Immature natural killer cell (primary cell): Measurements from ENCODE around the gene KIDINS220. TPM values are rescaled to one million over a fixed set of nuclear protein-coding genes. Genes with fewer than 3 reads are reported as not detected.

Experiments used
- DNase-seq, 3 donors: peaks; one replicate each; pipeline ENCODE4 v3.0.0; 2022; ENCODE audit warnings: mixed read lengths in 1 of 3
- H3K27ac Mint-ChIP-seq, 6 donors: one replicate each; pipeline ENCODE4 v1.8.0; 2020; ENCODE audit warnings: mixed read lengths in 6 of 6, mild to moderate bottlenecking in 5 of 6, inconsistent platforms in 4 of 6, moderate library complexity in 3 of 6
- H3K27me3 Mint-ChIP-seq, 3 donors: one replicate each; pipeline ENCODE4 v1.8.0; 2020 to 2021; ENCODE audit warnings: low read depth in 3 of 3, mild to moderate bottlenecking in 3 of 3, mixed read lengths in 3 of 3, moderate library complexity in 3 of 3, inconsistent platforms in 1 of 3
- H3K36me3 Mint-ChIP-seq, 3 donors: one replicate each; pipeline ENCODE4 v1.8.0; 2020; ENCODE audit warnings: mixed read lengths in 3 of 3, inconsistent platforms in 2 of 3, mild to moderate bottlenecking in 2 of 3
- H3K4me1 Mint-ChIP-seq, 2 donors: one replicate each; pipeline ENCODE4 v1.8.0; 2020; ENCODE audit warnings: inconsistent platforms in 2 of 2, mild to moderate bottlenecking in 2 of 2, mixed read lengths in 2 of 2, moderate library complexity in 1 of 2
- H3K4me3 Mint-ChIP-seq, 5 donors: one replicate each; pipeline ENCODE4 v1.8.0; 2020; ENCODE audit warnings: mild to moderate bottlenecking in 5 of 5, mixed read lengths in 5 of 5, inconsistent platforms in 3 of 5, moderate library complexity in 3 of 5
- H3K9me3 Mint-ChIP-seq, 6 donors: one replicate each; pipeline ENCODE4 v1.8.0; 2020; ENCODE audit warnings: mild to moderate bottlenecking in 6 of 6, mixed read lengths in 6 of 6, inconsistent platforms in 4 of 6, moderate library complexity in 3 of 6
- polyA plus RNA-seq, 3 donors: library from polyadenylated mRNA; unstranded; fragments of 300-500 nt; fragmentation: Illumina TruSeq; gene quantifications; one replicate each; pipeline ENCODE4 v1.2.3, GENCODE V29; 2021

KIDINS220 gene
- polyA plus RNA-seq, 3 donors from 2014 or later = 12.2 to 37.5 (median 21.2) TPM

DNA sequence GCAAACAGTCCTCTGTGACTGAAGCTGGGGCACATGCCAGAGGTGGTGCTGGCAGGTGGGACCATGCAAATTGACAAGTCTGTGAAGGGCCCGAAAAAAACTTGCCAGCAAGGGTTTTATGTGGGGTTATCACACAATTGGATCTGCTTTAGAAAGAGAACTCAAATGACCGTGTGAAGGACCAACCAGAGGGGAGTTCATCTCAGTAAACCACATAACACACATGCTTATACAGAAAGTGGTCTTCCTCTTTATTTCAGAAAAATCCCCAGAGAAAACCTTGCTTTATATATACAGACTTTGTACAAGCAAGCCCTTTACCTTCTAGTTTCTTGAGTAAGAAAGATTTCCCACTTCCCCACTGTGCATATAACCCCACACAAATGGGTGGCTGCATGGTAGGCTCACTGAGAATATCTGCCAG lies 46.7 kb downstream of the KIDINS220 start:
- Mint-ChIP-seq H3K9me3 (no peaks in the 10 kb centered on the region), H3K36me3 (peaks cover 40 to 46% (median 45%) of the 10 kb centered on the region in 3 donors), H3K27ac (no peak overlapping the region), H3K4me3 (no peak overlapping the region), H3K27me3 (peaks cover 0 to 4% (median 0%) of the 10 kb centered on the region in 3 donors), H3K4me1 (peaks cover 0 to 5% of the 10 kb centered on the region in 2 donors)
- no peak for DNase-seq

DNA sequence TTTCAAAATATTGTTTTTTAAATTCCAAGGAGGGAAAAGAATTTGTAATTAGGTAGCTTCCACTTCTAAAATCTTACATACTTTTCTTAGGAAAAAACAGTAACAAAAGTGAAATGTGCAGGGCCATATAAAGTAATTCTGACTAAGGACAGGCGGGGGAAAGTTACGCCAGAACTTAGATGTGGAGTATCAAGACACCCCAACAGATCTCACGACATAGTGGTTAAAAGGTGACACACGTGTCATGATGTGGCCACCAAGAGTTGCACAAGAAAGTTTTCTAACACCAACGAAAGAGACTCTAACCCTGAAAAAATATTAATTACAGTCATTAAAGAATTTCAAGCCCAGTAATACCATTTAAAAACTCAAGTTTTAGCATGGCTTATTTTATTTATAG lies 51.0 kb downstream of the KIDINS220 start:
- H3K9me3 Mint-ChIP-seq = no peaks in the 10 kb centered on the region
- DNase-seq = no peak
- H3K27me3 Mint-ChIP-seq = peaks cover 0 to 4% (median 0%) of the 10 kb centered on the region in 3 donors
- peak overlapping the region in 2 of 6 donors; percentile 14 to 19 for H3K27ac Mint-ChIP-seq
- no peak overlapping the region for H3K4me3 Mint-ChIP-seq
- peaks cover 35 to 56% (median 40%) of the 10 kb centered on the region in 3 donors for H3K36me3 Mint-ChIP-seq
- H3K4me1 Mint-ChIP-seq = peaks cover 6 to 23% of the 10 kb centered on the region in 2 donors

DNA sequence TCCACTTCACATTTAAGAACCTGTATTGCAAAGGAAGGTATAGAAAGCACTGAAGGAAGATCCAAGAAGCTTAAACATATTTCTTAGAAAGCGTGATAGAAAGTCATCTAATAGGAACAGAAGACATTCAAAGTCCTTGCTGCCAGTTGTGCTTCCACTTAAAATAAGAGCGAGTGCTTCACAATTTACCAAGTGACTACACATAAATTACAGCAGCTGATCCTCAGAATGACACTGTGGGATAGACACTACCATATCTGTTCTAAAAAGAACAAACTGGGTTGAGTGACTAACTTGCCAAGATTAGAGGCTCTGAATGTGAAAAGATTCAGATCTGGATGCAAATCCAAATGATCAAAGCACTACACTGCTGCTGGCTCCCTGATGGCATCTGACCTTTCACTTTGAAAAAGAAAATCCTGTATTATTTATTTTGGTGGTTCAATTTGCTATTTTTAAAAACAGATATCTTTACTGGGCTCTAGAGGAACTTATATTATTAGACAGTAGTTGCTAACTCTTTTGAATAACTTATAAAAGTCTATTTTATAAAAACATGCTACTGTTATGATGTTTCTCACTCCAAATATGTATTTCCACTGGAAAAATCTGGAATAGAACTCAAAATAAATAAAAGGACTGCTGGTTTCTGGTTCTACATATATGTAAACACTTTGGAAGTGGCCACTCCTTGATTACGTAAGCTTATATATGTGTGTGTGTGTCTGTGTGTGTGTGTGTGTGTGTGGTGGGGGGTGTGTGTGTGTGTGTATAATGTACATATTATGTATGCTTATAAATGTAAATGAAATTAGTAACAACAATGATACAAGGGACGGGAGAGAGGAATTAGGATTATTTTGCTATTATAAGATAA lies 57.4 kb downstream of the KIDINS220 start:
- H3K27me3 Mint-ChIP-seq = no peaks in the 10 kb centered on the region
- H3K27ac Mint-ChIP-seq = no peak overlapping the region
- DNase-seq = no peak
- no peaks in the 10 kb centered on the region for H3K9me3 Mint-ChIP-seq
- H3K4me3 Mint-ChIP-seq = no peak overlapping the region
- peaks cover 7 to 18% of the 10 kb centered on the region in 2 donors for H3K4me1 Mint-ChIP-seq
- H3K36me3 Mint-ChIP-seq = peaks cover 32 to 53% (median 44%) of the 10 kb centered on the region in 3 donors

DNA sequence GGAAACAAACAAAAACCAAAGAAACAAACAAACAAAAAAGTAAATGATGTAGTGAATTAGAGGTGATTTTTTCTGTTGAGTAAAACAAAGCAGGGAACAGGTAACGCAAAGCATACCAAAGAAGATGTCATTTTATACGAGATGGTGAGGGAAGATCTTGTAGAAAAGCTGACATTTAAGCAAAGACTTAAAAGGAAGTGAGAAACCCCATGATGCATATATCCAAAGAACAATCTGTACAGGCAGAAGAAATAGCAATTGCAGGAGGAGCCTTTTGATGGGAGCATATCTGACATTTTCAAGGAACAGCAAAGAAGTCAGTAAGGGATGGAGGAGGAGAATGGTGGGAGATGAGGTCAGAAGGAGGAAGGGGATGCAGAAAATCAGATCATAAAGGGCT lies 63.0 kb downstream of the KIDINS220 start:
- H3K27me3 Mint-ChIP-seq = no peaks in the 10 kb centered on the region
- H3K36me3 Mint-ChIP-seq = peaks cover 43 to 55% (median 43%) of the 10 kb centered on the region in 3 donors
- no peaks in the 10 kb centered on the region for H3K9me3 Mint-ChIP-seq
- H3K27ac Mint-ChIP-seq = no peak overlapping the region
- peaks cover 0 to 2% of the 10 kb centered on the region in 2 donors for H3K4me1 Mint-ChIP-seq
- no peak for DNase-seq
- H3K4me3 Mint-ChIP-seq = no peak overlapping the region

DNA sequence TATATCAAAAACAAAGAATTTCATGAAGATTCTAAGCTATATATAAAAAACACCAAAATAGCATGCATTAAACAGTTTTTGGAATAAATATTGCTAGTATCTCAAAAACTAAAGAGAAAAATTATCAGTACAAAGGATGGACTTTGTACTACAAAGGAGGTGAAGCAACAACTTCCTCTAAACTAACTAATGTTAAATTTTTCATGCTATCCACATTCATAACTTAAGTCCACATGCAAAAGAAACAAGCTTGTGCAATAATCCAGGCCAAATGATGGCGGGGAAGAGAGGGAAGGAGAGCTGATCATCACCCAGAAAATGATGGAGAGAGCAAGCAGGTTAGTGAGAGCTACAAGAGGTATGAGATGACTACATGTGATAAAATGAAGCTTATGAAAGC lies 70.1 kb downstream of the KIDINS220 start:
- H3K4me1 Mint-ChIP-seq = no peaks in the 10 kb centered on the region
- H3K4me3 Mint-ChIP-seq = no peak overlapping the region
- no peaks in the 10 kb centered on the region for H3K27me3 Mint-ChIP-seq
- peaks cover 21 to 34% (median 22%) of the 10 kb centered on the region in 3 donors for H3K36me3 Mint-ChIP-seq
- H3K27ac Mint-ChIP-seq = no peak overlapping the region
- DNase-seq = no peak
- no peaks in the 10 kb centered on the region for H3K9me3 Mint-ChIP-seq

DNA sequence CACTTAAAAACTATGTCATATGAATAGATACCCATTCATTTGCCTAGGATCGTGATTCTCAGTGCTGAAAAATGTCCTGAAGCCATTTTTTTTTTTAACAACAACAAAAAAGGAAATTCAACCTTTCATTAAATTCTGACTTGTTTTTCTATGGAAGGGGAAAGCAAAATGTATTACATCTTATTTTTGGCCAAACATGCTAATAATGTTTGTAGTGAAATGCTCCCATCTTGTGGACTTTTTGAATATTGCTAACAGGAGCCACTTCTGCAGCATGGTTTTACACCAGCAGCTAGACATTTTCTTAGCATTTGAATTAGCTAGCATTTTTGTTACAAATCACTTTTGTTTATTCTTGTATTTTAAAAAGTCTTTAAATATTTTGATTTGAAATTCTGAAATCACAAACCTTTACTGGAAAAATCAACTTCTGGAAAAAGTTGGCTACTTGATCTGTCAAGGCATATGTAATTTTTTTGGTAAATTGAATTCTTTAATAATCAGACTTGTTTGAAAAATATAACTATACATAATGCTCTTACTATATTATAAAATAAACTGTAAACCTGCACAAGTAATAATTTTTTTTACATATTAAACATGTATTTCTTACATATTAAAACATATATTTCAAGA lies 75.8 kb downstream of the KIDINS220 start:
- H3K4me3 Mint-ChIP-seq = no peak overlapping the region
- H3K4me1 Mint-ChIP-seq = peaks cover 3 to 13% of the 10 kb centered on the region in 2 donors
- peaks cover 0 to under 1% (median 0%) of the 10 kb centered on the region in 6 donors for H3K9me3 Mint-ChIP-seq
- peak; percentile 21 to 36 (median 22) for DNase-seq
- no peak overlapping the region for H3K27ac Mint-ChIP-seq
- peaks cover 27 to 35% (median 31%) of the 10 kb centered on the region in 3 donors for H3K36me3 Mint-ChIP-seq
- H3K27me3 Mint-ChIP-seq = no peaks in the 10 kb centered on the region

DNA sequence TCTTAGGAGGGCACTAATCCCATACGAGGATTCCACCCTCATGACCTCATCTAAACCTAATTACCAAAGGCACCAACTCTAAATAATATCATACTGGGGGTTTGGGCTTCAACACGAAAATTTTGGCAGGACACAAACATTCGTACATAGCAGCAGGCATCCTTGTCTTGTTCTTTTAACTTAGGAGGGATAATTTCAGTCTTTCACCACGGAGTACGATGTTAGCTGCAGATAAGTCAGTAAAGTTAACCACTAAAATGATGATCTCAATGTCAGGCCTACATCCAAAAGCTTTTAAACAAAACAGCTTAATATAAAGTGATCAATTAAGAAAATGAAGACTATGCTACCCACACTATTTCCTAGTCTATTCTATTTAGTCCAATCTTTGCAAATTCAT lies 80.7 kb downstream of the KIDINS220 start:
- H3K9me3 Mint-ChIP-seq = peaks cover 0 to 5% (median 0%) of the 10 kb centered on the region in 6 donors
- H3K4me3 Mint-ChIP-seq = no peak overlapping the region
- no peak overlapping the region for H3K27ac Mint-ChIP-seq
- H3K4me1 Mint-ChIP-seq = peaks cover 3 to 13% of the 10 kb centered on the region in 2 donors
- no peak for DNase-seq
- peaks cover 35 to 39% (median 39%) of the 10 kb centered on the region in 3 donors for H3K36me3 Mint-ChIP-seq
- peaks cover 0 to 2% (median 0%) of the 10 kb centered on the region in 3 donors for H3K27me3 Mint-ChIP-seq

DNA sequence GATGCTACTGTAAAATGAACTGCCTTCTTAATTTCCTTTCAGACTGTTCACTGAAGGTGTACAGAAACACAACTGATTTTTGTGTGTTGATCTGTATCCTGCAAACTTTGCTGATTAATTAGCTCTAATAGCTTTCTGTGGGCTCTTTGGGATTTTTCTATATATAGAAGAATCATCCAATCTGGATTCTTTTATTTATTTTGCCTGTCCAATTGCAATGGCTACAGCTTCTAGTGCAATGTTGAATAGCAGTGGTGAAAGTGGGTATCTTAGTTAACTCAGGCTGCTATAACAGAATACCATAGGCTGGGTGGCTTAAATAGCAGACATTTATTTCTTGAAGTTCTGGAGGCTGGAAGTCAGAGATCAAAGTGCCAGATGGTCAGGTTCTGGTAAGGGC lies 81.2 kb downstream of the KIDINS220 start:
- H3K27ac Mint-ChIP-seq = peak overlapping the region in 1 of 6 donors; percentile 44
- H3K27me3 Mint-ChIP-seq = peaks cover 0 to 2% (median 0%) of the 10 kb centered on the region in 3 donors
- H3K36me3 Mint-ChIP-seq = peaks cover 35 to 39% (median 39%) of the 10 kb centered on the region in 3 donors

DNA sequence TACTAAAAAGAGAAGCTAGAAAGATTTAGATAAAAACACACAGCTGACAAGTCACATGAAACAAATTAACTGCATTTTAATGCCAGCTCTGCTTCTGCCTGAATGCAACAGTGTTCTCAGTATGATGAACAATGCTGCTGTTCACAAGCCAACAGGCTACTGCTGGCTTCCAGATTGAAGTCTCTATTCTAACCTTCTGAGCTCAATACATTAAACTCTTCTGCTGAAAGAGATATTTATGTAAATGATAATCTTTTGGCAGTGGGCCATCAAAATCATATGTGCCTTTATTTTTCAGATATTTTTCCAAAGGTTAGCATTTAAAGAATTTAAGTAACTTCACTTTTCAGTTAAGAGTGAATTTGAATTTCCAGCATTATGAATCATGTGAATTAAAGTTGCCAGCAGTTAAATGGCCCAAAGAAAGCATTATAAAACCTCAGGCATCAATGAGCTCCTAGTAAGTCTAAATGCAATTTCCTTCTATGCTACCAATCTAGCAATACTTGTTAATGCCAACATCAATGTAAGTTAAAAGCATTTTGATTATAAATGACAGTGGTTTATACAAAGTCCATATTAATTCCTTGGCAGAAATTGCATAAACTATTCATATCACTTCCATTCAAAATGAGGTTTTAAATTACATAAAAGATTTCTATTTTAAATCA lies 83.2 kb downstream of the KIDINS220 start:
- H3K27ac Mint-ChIP-seq = no peak overlapping the region
- no peak overlapping the region for H3K4me3 Mint-ChIP-seq
- peaks cover 0 to 2% (median 0%) of the 10 kb centered on the region in 3 donors for H3K27me3 Mint-ChIP-seq
- H3K4me1 Mint-ChIP-seq = peaks cover 3 to 6% of the 10 kb centered on the region in 2 donors
- DNase-seq = no peak
- H3K9me3 Mint-ChIP-seq = peaks cover 0 to 5% (median 0%) of the 10 kb centered on the region in 6 donors
- peaks cover 32 to 42% (median 39%) of the 10 kb centered on the region in 3 donors for H3K36me3 Mint-ChIP-seq

More for the DNA sequence above, 81.2 kb downstream of the KIDINS220 start:
- H3K4me3 Mint-ChIP-seq = no peak overlapping the region
- no peak for DNase-seq
- H3K9me3 Mint-ChIP-seq = peaks cover 0 to 5% (median 0%) of the 10 kb centered on the region in 6 donors
- peaks cover 3 to 13% of the 10 kb centered on the region in 2 donors for H3K4me1 Mint-ChIP-seq

DNA sequence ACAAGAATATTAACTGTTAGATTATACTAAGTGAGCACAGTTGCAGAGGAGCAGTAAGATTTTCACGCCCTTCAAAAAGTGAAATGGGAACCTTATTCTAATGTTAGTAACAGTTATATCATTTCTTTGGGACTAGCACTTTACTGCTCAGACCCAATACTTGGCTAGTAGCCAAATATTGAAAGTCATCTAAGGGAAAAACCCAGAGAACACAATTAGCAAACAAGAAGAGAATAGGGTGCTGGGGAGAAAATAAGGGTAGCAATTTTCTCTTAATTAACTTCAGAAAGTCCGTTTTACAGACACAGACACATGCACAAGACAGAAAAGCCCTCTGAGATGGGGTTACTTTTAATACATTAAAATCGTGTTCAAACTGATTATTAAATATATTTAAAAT lies 83.8 kb downstream of the KIDINS220 start:
- H3K4me3 Mint-ChIP-seq = no peak overlapping the region
- peaks cover 28 to 41% (median 38%) of the 10 kb centered on the region in 3 donors for H3K36me3 Mint-ChIP-seq
- H3K4me1 Mint-ChIP-seq = peaks cover 3 to 5% of the 10 kb centered on the region in 2 donors
- H3K27me3 Mint-ChIP-seq = peaks cover 0 to 2% (median 0%) of the 10 kb centered on the region in 3 donors
- H3K27ac Mint-ChIP-seq = no peak overlapping the region
- no peak for DNase-seq
- peaks cover 0 to 5% (median 0%) of the 10 kb centered on the region in 6 donors for H3K9me3 Mint-ChIP-seq

DNA sequence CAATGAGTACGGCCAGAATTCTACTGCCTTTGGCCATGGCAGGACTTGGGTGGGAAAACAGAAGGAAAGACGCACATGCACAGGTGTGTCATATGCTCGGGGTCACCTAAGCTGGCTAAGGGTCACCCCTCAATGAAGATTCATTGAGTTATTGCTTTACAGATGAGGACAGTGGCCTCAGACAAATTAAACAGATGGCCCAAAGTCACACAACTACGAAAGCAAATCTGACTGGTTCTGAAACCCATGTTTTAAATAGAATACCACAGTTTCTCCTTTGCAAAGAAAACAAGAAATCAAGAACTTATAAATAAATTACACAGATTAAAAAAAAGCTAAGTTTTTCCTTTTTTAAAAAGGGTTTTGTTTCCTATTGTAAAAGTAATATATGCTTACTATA lies 85.0 kb downstream of the KIDINS220 start:
- no peak for DNase-seq
- Mint-ChIP-seq H3K36me3 (peaks cover 18 to 30% (median 27%) of the 10 kb centered on the region in 3 donors), H3K9me3 (peaks cover 0 to 5% (median 0%) of the 10 kb centered on the region in 6 donors), H3K4me3 (no peak overlapping the region), H3K27me3 (peaks cover 0 to 2% (median 0%) of the 10 kb centered on the region in 3 donors), H3K4me1 (no peaks in the 10 kb centered on the region), H3K27ac (no peak overlapping the region)

DNA sequence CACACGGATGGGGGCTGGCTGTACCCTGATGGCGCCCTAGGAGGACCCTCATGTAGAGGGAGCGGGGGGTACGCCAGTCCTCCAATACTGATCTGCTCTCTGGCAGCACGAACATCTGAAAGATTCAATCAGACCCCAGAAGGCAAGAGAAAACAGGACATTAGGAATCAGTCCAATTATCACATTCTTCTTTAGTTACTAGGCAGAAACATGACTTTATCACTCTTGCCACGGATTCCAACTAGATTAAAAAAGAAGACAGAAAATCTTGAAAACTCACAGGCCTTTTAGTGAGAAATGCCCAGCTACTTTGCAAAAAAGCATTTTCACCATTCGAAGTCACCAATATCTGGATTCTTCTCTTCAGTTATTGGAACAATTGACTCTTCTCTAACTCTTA lies 87.2 kb downstream of the KIDINS220 start:
- Mint-ChIP-seq H3K36me3 (peaks cover 0 to 19% (median 15%) of the 10 kb centered on the region in 3 donors), H3K4me3 (no peak overlapping the region), H3K27me3 (no peaks in the 10 kb centered on the region), H3K27ac (no peak overlapping the region), H3K9me3 (no peaks in the 10 kb centered on the region), H3K4me1 (no peaks in the 10 kb centered on the region)
- DNase-seq = no peak

DNA sequence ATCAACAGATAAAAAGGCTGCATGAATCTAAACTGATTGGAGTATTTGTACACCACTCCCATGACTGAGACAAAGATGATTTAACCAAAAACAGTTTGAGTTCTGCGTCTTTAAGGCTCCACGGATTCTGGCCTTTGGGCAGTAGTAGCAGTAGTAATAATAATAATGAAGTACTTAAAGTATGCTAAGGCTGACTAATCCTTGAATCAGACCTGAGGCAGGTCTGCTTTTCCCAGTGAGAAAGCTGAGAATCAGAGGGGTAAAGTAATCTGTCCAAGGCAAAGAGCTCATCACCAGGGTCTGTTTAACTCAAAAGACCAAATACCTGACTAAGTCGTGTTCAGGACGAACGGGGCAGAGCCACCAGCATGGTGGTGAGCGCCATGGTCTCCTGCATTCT lies 94.2 kb downstream of the KIDINS220 start:
- Mint-ChIP-seq H3K27me3 (no peaks in the 10 kb centered on the region), H3K4me1 (no peaks in the 10 kb centered on the region), H3K4me3 (no peak overlapping the region), H3K9me3 (no peaks in the 10 kb centered on the region), H3K27ac (no peak overlapping the region), H3K36me3 (peaks cover 5 to 18% (median 6%) of the 10 kb centered on the region in 3 donors)
- DNase-seq = no peak
